Measurements from ENCODE around the gene CACNA2D3. TPM values are rescaled to one million over a fixed set of nuclear protein-coding genes. Genes with fewer than 3 reads are reported as not detected.
"Not testable (repeated sequence)": the region's sequence is repeated elsewhere in the genome, so short reads cannot be mapped to it uniquely, and the experiment has no call there.

CACNA2D3 gene
- total and polyA plus RNA-seq, 2 experiments from 2014 or later, result 0.30 to 0.43 TPM

- Histone ChIP-seq H3K27me3 (replicated peaks; ENCODE audit: insufficient read depth) (no peaks in the 10 kb centered on the region), H3K4me2 (ENCODE audit: unreplicated experiment) (no peak overlapping the region), H3K4me1 (ENCODE audit: insufficient read depth) (no peaks in the 10 kb centered on the region), H3K79me2 (ENCODE audit: insufficient read depth) (no peaks in the 10 kb centered on the region), H3K27ac (no peak overlapping the region), H3K4me3 (no peak overlapping the region), H3F3A (ENCODE audit: insufficient read depth) (no peaks in the 10 kb centered on the region), H3K9ac (no peak overlapping the region), H3K9me2 (ENCODE audit: insufficient read depth) (no peaks in the 10 kb centered on the region), H4K20me1 (ENCODE audit: insufficient read depth) (no peaks in the 10 kb centered on the region), H3K36me3 (ENCODE audit: low read depth) (no peaks in the 10 kb centered on the region), H2AFZ (no peak overlapping the region), H3K9me3 (ENCODE audit: low read depth) (no peaks in the 10 kb centered on the region)
- WGBS, 2 experiments (ENCODE audit: low coverage in 1 of 2, low lambda C conversion rate in 2 of 2, missing lambda C conversion rate in 2 of 2), result 65 to 77% methylated on average over 3 of the region's 3 CpGs
- no peak for DNase-seq
- in situ Hi-C loops (cut with MboI), result no loop called here
- TF ChIP-seq EZH2phosphoT487 (IDR thresholded peaks at IDR 0.05; ENCODE audit: insufficient read depth, low read depth), result no peak
- no peak for TF ChIP-seq EZH2 (IDR thresholded peaks at IDR 0.05; ENCODE audit: insufficient read depth, poor library complexity, severe bottlenecking)
Measured at GRCh38 chr3:54454806-54455205, 332.5 kb downstream of the CACNA2D3 start.

- Histone ChIP-seq H3K27ac (no peak overlapping the region), H3K4me1 (ENCODE audit: insufficient read depth) (no peaks in the 10 kb centered on the region), H3K4me2 (ENCODE audit: unreplicated experiment) (no peak overlapping the region), H3K9ac (no peak overlapping the region), H3K9me2 (ENCODE audit: insufficient read depth) (no peaks in the 10 kb centered on the region), H3K27me3 (replicated peaks; ENCODE audit: insufficient read depth) (no peaks in the 10 kb centered on the region), H3K79me2 (ENCODE audit: insufficient read depth) (no peaks in the 10 kb centered on the region), H3K4me3 (no peak overlapping the region), H4K20me1 (ENCODE audit: insufficient read depth) (no peaks in the 10 kb centered on the region), H3K9me3 (ENCODE audit: low read depth) (no peaks in the 10 kb centered on the region), H3F3A (ENCODE audit: insufficient read depth) (no peaks in the 10 kb centered on the region), H3K36me3 (ENCODE audit: low read depth) (no peaks in the 10 kb centered on the region), H2AFZ (no peak overlapping the region)
- TF ChIP-seq EZH2phosphoT487 (IDR thresholded peaks at IDR 0.05; ENCODE audit: insufficient read depth, low read depth) (no peak), EZH2 (IDR thresholded peaks at IDR 0.05; ENCODE audit: insufficient read depth, poor library complexity, severe bottlenecking) (no peak)
- in situ Hi-C loops (cut with MboI), result no loop called here
- no peak for DNase-seq
- 18 to 31% methylated on average over 2 of the region's 2 CpGs for WGBS, 2 experiments (ENCODE audit: low coverage in 1 of 2, low lambda C conversion rate in 2 of 2, missing lambda C conversion rate in 2 of 2)
Measured at GRCh38 chr3:54458357-54458756, 336.0 kb downstream of the CACNA2D3 start.

GRCh38 chr3:54464554-54464953 lies 342.2 kb downstream of the CACNA2D3 start:
- H3K4me1 ChIP-seq (ENCODE audit: insufficient read depth); H2AFZ ChIP-seq; H3K4me2 ChIP-seq (ENCODE audit: unreplicated experiment); in situ Hi-C loops (cut with MboI); H3K9me2 ChIP-seq (ENCODE audit: insufficient read depth); DNase-seq; H3K79me2 ChIP-seq (ENCODE audit: insufficient read depth); H3K9ac ChIP-seq; H4K20me1 ChIP-seq (ENCODE audit: insufficient read depth); H3K9me3 ChIP-seq (ENCODE audit: low read depth); H3K27ac ChIP-seq; H3K36me3 ChIP-seq (ENCODE audit: low read depth); H3F3A ChIP-seq (ENCODE audit: insufficient read depth); H3K27me3 ChIP-seq (replicated peaks; ENCODE audit: insufficient read depth); H3K4me3 ChIP-seq: not testable (repeated sequence)
- WGBS, 2 experiments (ENCODE audit: low coverage in 1 of 2, low lambda C conversion rate in 2 of 2, missing lambda C conversion rate in 2 of 2), result 74 to 79% methylated on average over 17 to 23 of the region's 23 CpGs

DNA sequence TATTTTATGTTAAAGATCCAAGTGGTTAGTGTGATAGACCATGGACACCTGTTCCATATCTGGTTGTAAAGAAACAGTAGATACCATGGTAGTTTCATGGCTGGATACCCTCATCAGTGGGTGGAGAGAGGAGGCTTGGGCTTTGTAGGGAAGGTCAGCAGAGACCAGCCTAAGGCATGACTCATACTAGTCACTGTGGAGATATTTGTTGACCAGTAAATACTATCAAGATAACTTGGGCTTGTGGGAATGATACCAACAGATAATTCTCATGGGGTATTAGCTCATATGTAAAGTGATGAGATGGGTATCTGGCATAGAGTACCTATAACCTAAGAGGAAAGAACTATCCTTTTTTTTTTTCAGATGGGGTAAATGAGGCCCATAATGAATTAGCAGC lies 354.5 kb downstream of the CACNA2D3 start:
- no peaks in the 10 kb centered on the region for H3K9me2 ChIP-seq (ENCODE audit: insufficient read depth)
- no peaks in the 10 kb centered on the region for H4K20me1 ChIP-seq (ENCODE audit: insufficient read depth)
- no peak overlapping the region for H3K4me3 ChIP-seq
- H3K9ac ChIP-seq, result no peak overlapping the region
- no peaks in the 10 kb centered on the region for H3K27me3 ChIP-seq (replicated peaks; ENCODE audit: insufficient read depth)
- no peaks in the 10 kb centered on the region for H3K4me1 ChIP-seq (ENCODE audit: insufficient read depth)
- H3F3A ChIP-seq (ENCODE audit: insufficient read depth), result no peaks in the 10 kb centered on the region
- TF ChIP-seq EZH2 (IDR thresholded peaks at IDR 0.05; ENCODE audit: insufficient read depth, poor library complexity, severe bottlenecking) (no peak), EZH2phosphoT487 (IDR thresholded peaks at IDR 0.05; ENCODE audit: insufficient read depth, low read depth) (no peak)
- in situ Hi-C loops (cut with MboI), result no loop called here
- no peaks in the 10 kb centered on the region for H3K79me2 ChIP-seq (ENCODE audit: insufficient read depth)
- H3K4me2 ChIP-seq (ENCODE audit: unreplicated experiment), result no peak overlapping the region
- no peak overlapping the region for H2AFZ ChIP-seq
- no peaks in the 10 kb centered on the region for H3K36me3 ChIP-seq (ENCODE audit: low read depth)
- H3K9me3 ChIP-seq (ENCODE audit: low read depth), result no peaks in the 10 kb centered on the region
- H3K27ac ChIP-seq, result no peak overlapping the region
- DNase-seq, result no peak

DNA sequence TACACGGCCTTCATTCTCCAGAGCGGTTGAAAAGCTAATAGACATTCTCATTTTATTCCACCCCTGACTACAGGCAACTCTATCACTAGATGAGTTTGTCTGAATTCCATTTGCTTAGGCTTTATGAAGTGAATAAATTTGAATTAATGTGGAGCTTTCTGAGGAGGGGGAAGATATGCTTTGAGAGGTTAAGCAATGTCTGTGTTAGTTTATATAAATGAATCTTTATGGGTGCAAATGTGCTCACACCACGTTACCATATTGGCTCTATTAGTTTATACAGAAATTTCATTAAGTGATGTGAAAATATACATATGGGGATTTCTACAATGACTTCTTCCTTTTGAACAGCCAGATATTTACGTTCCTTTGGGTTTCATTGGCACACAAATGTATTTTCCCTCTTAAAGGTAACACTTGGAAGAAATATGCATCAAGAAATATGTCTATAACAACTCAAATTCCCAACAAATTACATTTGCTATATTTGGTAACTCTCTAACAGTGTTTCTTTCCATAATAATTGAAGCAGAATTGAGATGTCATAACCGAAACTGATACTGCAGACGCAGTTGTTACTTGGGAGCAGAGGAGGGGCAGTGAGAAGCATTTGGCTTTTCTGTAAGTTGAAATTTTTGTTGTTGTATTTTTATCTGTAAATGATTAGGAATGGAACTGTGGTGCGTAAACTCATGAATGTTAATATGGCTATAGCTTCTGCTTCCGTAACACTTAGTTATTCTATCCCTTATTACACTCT lies 359.4 kb downstream of the CACNA2D3 start:
- WGBS, 2 experiments (ENCODE audit: low coverage in 1 of 2, low lambda C conversion rate in 2 of 2, missing lambda C conversion rate in 2 of 2), result 27 to 32% methylated on average over 8 of the region's 8 CpGs
- no peaks in the 10 kb centered on the region for H3K79me2 ChIP-seq (ENCODE audit: insufficient read depth)
- no peaks in the 10 kb centered on the region for H3K4me1 ChIP-seq (ENCODE audit: insufficient read depth)
- in situ Hi-C loops (cut with MboI), result no loop called here
- H4K20me1 ChIP-seq (ENCODE audit: insufficient read depth), result no peaks in the 10 kb centered on the region
- no peaks in the 10 kb centered on the region for H3K36me3 ChIP-seq (ENCODE audit: low read depth)
- H3K27ac ChIP-seq, result no peak overlapping the region
- no peaks in the 10 kb centered on the region for H3K9me3 ChIP-seq (ENCODE audit: low read depth)
- H3F3A ChIP-seq (ENCODE audit: insufficient read depth), result no peaks in the 10 kb centered on the region
- H3K4me3 ChIP-seq, result no peak overlapping the region
- no peaks in the 10 kb centered on the region for H3K9me2 ChIP-seq (ENCODE audit: insufficient read depth)
- no peaks in the 10 kb centered on the region for H3K27me3 ChIP-seq (replicated peaks; ENCODE audit: insufficient read depth)
- DNase-seq, result no peak
- no peak overlapping the region for H3K4me2 ChIP-seq (ENCODE audit: unreplicated experiment)
- no peak overlapping the region for H2AFZ ChIP-seq
- no peak for TF ChIP-seq EZH2phosphoT487 (IDR thresholded peaks at IDR 0.05; ENCODE audit: insufficient read depth, low read depth)
- no peak for TF ChIP-seq EZH2 (IDR thresholded peaks at IDR 0.05; ENCODE audit: insufficient read depth, poor library complexity, severe bottlenecking)
- H3K9ac ChIP-seq, result no peak overlapping the region
